ENCODE results near the gene HPN.

Gene HPN

GRCh38 chr19:35080613-35081170 lies 39.2 kb downstream of the HPN start:
- POLR2A ChIA-PET (ENCODE audit: low non-redundant PET): no interaction called here

DNA sequence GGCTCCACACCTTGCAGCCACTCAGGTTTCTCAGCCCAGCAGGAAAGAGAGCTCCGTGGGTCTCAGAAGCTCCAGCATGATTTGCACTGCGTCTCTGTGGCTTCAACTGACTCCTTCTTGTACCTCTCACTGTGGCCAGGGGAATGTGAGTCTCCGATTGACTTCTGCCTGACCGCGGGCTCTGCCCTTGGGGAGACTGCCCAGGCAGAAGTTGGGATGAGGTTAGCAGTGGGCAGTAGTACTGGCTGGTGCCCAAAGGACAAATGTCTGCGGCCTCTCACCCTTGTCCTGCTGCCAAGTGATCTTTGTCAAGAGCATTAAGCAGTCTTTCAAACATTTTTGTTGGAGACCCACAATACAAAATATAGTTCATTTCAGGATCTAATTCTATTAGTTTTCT lies 39.7 kb downstream of the HPN start:
- ChIA-PET CTCF (interaction anchor here (0.9 to 1.0 kb wide), 2 partner anchors 15 to 37 kb away, joined by 3 read pairs; no protein-coding TSS in a partner anchor), POLR2A (ENCODE audit: low non-redundant PET) (interaction anchor here (0.6 kb wide), 1 partner anchor 29 kb away, joined by 6 read pairs; no protein-coding TSS in a partner anchor)
- no peak overlapping the region for H3K27ac ChIP-seq
- TF ChIP-seq CTCF (conservative IDR thresholded peaks at IDR 0.05; ENCODE audit: low read depth): no peak
- DNase-seq (ENCODE audit: low spot score): no peak

More at GRCh38 chr19:35080613-35081170, 39.2 kb downstream of the HPN start:
- TF ChIP-seq CTCF (conservative IDR thresholded peaks at IDR 0.05; ENCODE audit: low read depth): no peak
- DNase-seq (ENCODE audit: low spot score): no peak
- CTCF ChIA-PET: interaction anchor here (0.9 to 1.0 kb wide), 2 partner anchors 14 to 36 kb away, joined by 3 read pairs; no protein-coding TSS in a partner anchor
- no peak overlapping the region for H3K27ac ChIP-seq

- no peak overlapping the region for H3K27ac ChIP-seq
- TF ChIP-seq CTCF (conservative IDR thresholded peaks at IDR 0.05; ENCODE audit: low read depth): no peak
- ChIA-PET CTCF (no interaction called here), POLR2A (ENCODE audit: low non-redundant PET) (no interaction called here)
- DNase-seq (ENCODE audit: low spot score): no peak
Measured at GRCh38 chr19:35083691-35084508, 42.4 kb downstream of the HPN start.

GRCh38 chr19:35084509-35084762 lies 42.9 kb downstream of the HPN start:
- H3K27ac ChIP-seq: no peak overlapping the region
- ChIA-PET POLR2A (ENCODE audit: low non-redundant PET) (no interaction called here), CTCF (no interaction called here)
- TF ChIP-seq CTCF (conservative IDR thresholded peaks at IDR 0.05; ENCODE audit: low read depth): no peak
- no peak for DNase-seq (ENCODE audit: low spot score)

- H3K27ac ChIP-seq: no peak overlapping the region
- no peak for DNase-seq (ENCODE audit: low spot score)
- POLR2A ChIA-PET (ENCODE audit: low non-redundant PET): no interaction called here
- CTCF ChIA-PET: interaction anchor here (0.5 to 3.2 kb wide), 3 partner anchors 19 to 85 kb away, joined by 3 to 13 read pairs (median 4); no protein-coding TSS in a partner anchor
- no peak for TF ChIP-seq CTCF (conservative IDR thresholded peaks at IDR 0.05; ENCODE audit: low read depth)
Measured at GRCh38 chr19:35085947-35086346, 44.4 kb downstream of the HPN start.

DNA sequence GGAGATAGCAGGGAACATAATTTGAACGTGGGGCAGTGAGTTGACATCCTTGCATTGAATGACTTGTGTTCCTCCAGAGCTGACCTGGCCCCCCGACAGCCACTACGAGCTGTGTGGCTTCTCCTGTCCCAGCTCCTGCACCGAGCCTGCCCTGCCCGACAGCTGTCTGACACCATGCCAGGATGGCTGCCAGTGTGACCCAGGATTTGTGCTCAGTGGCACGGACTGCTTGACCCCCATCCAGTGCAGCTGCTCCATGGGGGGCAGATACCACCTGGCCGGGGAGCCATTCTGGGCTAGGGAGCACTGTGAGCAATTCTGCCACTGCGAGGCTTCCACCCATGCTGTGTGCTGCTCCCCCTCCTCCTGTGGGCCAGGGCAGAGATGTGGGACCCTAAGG lies 44.9 kb downstream of the HPN start:
- POLR2A ChIA-PET (ENCODE audit: low non-redundant PET): no interaction called here
- no peak for DNase-seq (ENCODE audit: low spot score)
- H3K27ac ChIP-seq: no peak overlapping the region
- CTCF ChIA-PET: interaction anchor here (0.5 to 3.2 kb wide), 4 partner anchors 19 to 85 kb away, joined by 3 to 13 read pairs (median 4); no protein-coding TSS in a partner anchor
- TF ChIP-seq CTCF (conservative IDR thresholded peaks at IDR 0.05; ENCODE audit: low read depth): no peak
